AG09319 (cell line): ENCODE results near the gene MXRA7.

Experiments used
- DNase-seq: peaks from one replicate; pipeline ENCODE4 v3.0.0-alpha.2; 2010; ENCODE audit warnings: low read depth; ENCODE audit errors: extremely low read depth
- CTCF ChIP-seq: IDR thresholded peaks from 2 replicates; pipeline ENCODE4 v1.5.1; 2011; ENCODE audit warnings: low read depth, mild to moderate bottlenecking, inconsistent platforms, low read length, moderate library complexity

MXRA7 gene

DNA sequence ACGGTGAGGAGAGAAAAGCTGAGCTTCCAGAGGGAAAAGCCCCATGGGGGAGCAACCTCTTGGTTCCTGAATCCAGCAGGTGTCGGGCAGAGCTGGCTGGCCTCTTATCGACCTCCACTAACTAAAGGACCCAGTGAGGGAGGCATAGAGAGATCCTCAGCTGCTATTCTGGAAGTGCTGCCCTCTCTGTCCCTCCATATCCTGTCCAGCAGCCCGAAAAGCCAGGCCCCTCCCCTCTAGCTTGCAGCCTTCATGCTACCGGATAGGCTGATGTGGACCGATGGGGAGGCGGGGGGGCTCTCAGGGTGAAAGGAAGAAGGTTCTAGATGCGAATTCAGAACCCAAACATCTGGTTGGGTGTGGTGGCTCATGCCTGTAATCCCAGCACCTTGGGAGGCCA lies 24.9 kb downstream of the MXRA7 start:
- DNase-seq = no peak
- TF ChIP-seq CTCF = no peak

DNA sequence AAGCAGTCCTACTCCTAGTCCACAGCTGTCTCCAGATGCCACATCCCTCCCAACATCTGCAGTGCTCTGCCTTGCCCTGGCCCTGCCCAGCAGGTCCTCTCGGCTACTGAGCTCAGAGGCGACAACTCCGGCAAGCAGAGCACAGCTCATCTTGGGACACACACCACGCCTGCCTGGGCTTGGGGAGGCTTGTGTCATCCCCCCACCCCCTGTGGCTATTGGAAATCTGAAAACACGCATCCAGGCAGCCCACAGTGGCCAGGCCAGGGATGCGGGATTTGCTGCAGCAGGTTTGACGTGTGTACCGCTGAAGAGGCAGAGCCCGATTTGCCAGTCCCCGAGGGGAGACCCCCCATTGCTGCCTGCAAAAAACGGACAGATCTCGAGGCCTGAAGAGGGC lies 25.4 kb downstream of the MXRA7 start:
- TF ChIP-seq CTCF = no peak

DNA sequence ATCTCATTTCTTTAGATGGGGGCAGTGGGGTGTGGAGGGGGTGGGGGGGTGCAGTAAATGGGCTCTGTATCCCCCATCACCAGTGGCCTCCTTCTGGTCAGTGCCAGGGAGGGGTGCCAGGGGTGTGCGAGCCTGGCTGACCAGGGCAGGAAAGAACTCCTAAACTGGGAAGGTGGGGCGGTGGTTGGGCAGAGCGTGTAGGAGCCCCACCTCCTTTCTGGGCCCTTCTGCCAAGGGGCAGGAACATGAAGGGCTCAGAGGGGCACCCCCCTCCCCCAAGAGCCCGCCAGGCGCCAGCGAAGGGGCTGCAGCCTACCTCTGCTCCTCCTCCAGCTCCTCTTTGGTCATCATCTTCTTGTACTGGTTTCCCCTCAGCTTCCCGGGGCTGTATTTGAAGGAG lies 26.0 kb downstream of the MXRA7 start:
- DNase-seq = no peak
- no peak for TF ChIP-seq CTCF

More for the DNA sequence above, 25.4 kb downstream of the MXRA7 start:
- DNase-seq = no peak

DNA sequence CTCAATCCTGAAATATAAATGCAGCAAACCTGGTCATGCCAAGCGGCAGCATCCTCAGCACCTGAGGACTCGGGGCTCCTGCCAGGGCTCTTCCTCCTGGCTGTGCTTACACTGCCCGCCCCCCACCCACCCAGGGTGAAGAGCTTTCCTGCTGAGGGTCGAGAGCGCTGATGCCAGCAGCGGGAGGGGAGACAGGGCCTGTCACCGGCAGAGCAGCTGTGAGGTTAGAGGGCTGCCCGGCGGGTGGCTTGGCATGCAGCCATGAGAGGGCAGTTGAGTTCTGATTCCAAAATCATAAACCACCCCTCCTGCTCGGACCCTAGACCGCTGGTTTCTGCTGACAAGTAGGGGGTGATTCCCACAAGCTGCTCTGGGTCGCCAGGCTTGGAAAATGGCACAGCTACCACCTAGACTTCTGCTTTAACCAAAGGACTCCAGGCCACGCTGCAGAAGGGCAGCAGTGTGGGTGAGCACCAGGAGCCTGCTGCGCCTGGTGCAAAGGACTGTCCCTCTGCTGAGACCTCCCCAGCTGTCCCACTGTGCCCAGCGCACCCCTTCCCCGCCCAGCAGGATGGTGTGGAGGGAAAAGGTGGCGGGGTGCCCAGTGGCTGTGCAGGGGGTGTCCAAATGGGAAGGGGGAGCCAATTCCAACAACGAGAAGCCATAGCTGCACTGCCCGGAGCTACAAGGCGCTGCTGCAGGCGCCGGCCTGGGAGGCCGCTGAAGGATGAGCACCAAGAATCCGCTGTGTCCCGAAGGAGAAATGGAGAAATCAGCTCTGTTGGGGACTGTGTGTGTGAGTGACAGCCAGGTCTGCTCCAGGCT lies 26.6 kb downstream of the MXRA7 start:
- no peak for TF ChIP-seq CTCF
- DNase-seq = no peak

GRCh38 chr17:76683011-76683755 lies 27.6 kb downstream of the MXRA7 start:
- no peak for DNase-seq
- no peak; the same call in 1 of the 2 replicates for TF ChIP-seq CTCF

- peak; percentile 54 for DNase-seq
- TF ChIP-seq CTCF = no peak
Observed at GRCh38 chr17:76682296-76682695, 28.5 kb downstream of the MXRA7 start.
